GM12878 (cell line): ENCODE results near the gene ROM1. TPM values are rescaled to one million over a fixed set of nuclear protein-coding genes. Genes with fewer than 3 reads are reported as not detected.
A peak's percentile ranks its signal among the peaks of the same experiment; 100 is the strongest.

Experiments used
- ATF7 ChIP-seq: fragments of 450-650 bp; IDR thresholded peaks from 2 replicates; pipeline ENCODE4 v1.6.1; 2016; ENCODE audit warnings: low read depth, mild to moderate bottlenecking
- CBX3 ChIP-seq: fragments of 200-600 bp; sonication (generic); IDR thresholded peaks from 2 replicates; pipeline ENCODE4 v1.6.1; 2016; ENCODE audit warnings: low read depth, borderline replicate concordance
- CEBPZ ChIP-seq: fragments of 150-350 bp; IDR thresholded peaks from 2 replicates; pipeline ENCODE4 v1.6.1; 2016; ENCODE audit warnings: low read depth, low read length
- CREB1 ChIP-seq: IDR thresholded peaks from 2 replicates; pipeline ENCODE4 v1.6.1; 2012; ENCODE audit warnings: low read depth, mild to moderate bottlenecking, inconsistent platforms
- CREM ChIP-seq: IDR thresholded peaks from 2 replicates; pipeline ENCODE4 v1.6.1; 2014; ENCODE audit warnings: antibody characterized with exemption, low read depth
- JUND ChIP-seq: IDR thresholded peaks from 2 replicates; pipeline ENCODE4 v1.6.1; 2012; ENCODE audit warnings: low read depth, mild to moderate bottlenecking, low read length, improper control_type of control experiment, moderate library complexity
- KDM1A ChIP-seq: fragments of 200-600 bp; sonication (generic); IDR thresholded peaks from 2 replicates; pipeline ENCODE4 v1.6.1; 2016; ENCODE audit warnings: borderline replicate concordance
- KLF5 ChIP-seq: fragments of 450-650 bp; IDR thresholded peaks from 2 replicates; pipeline ENCODE4 v1.6.1; 2014; ENCODE audit warnings: mild to moderate bottlenecking; ENCODE audit not compliant: partially characterized antibody
- MXI1 ChIP-seq: fragments of 150-350 bp; IDR thresholded peaks from 2 replicates; pipeline ENCODE4 v1.6.1; 2011; ENCODE audit warnings: low read depth, mild to moderate bottlenecking, inconsistent platforms, low read length, improper control_type of control experiment
- NBN ChIP-seq: fragments of 450-650 bp; IDR thresholded peaks from 2 replicates; pipeline ENCODE4 v1.6.1; 2016
- NFXL1 ChIP-seq: fragments of 450-650 bp; IDR thresholded peaks from 2 replicates; pipeline ENCODE4 v1.6.1; 2017; ENCODE audit warnings: antibody characterized with exemption, mild to moderate bottlenecking, borderline replicate concordance
- PML ChIP-seq: IDR thresholded peaks from 2 replicates; pipeline ENCODE4 v1.6.1; 2012; ENCODE audit warnings: low read length, inconsistent platforms
- RB1 ChIP-seq: fragments of 450-650 bp; formaldehyde crosslinking; IDR thresholded peaks from 2 replicates; pipeline ENCODE4 v1.6.1; 2017; ENCODE audit warnings: mild to moderate bottlenecking, borderline replicate concordance
- SIX5 ChIP-seq: IDR thresholded peaks from 2 replicates; pipeline ENCODE4 v1.6.1; 2011; ENCODE audit warnings: mild to moderate bottlenecking, low read depth, low read length, moderate library complexity; ENCODE audit not compliant: severe bottlenecking
- TAF1 ChIP-seq: IDR thresholded peaks from 2 replicates; pipeline ENCODE4 v1.6.1; 2011; ENCODE audit warnings: mild to moderate bottlenecking, low read depth, low read length, borderline replicate concordance
- TARDBP ChIP-seq: IDR thresholded peaks from 2 replicates; pipeline ENCODE4 v1.6.1; 2016; ENCODE audit warnings: borderline replicate concordance
- ZZZ3 ChIP-seq: IDR thresholded peaks from 2 replicates; pipeline ENCODE4 v1.6.1; 2011; ENCODE audit warnings: low read depth; ENCODE audit not compliant: control insufficient read depth, insufficient read length
- polyA plus RNA-seq, 11 experiments: library from polyadenylated mRNA; depleted of rRNA in 4 of 11; unstranded in 6 of 11; stranded (reverse) in 5 of 11; fragments of >200 nt; fragmentation: Nextera tagmentation in 4 of 11; fragmentation: Illumina TruSeq in 1 of 11; extraction: Ambion mirVana in 4 of 11; extraction: Trizol in 1 of 11; gene quantifications; 1 replicate in 1 of 11; 2 replicates in 10 of 11; pipeline versions ENCODE4 v1.2.1 to v1.2.3, GENCODE V29; 2011 to 2016; ENCODE audit warnings: inconsistent platforms in 2 of 11, missing spikeins in 2 of 11, low read depth in 1 of 11
- total RNA-seq, 4 experiments: library from RNA; depleted of rRNA in 3 of 4; stranded (reverse); fragments of >200 nt in 3 of 4; fragmentation: Illumina TruSeq in 1 of 4; extraction: Trizol in 1 of 4; gene quantifications; 2 replicates each; pipeline versions ENCODE4 v1.2.1 to v1.2.3, GENCODE V29; 2013 to 2021
- TF ChIP-seq, protein P1 (sequence below): fragments of 450-650 bp; conservative IDR thresholded peaks from 2 replicates; pipeline ENCODE4 v1.6.1; 2017; ENCODE audit warnings: mild to moderate bottlenecking, moderate library complexity
- TF ChIP-seq, protein P2 (sequence below): IDR thresholded peaks from 2 replicates; pipeline ENCODE4 v1.6.1; 2012; ENCODE audit warnings: low read depth, low read length, improper control_type of control experiment
- TF ChIP-seq, protein P3 (sequence below): IDR thresholded peaks from 2 replicates; pipeline ENCODE4 v1.6.1; 2012; ENCODE audit warnings: low read depth, low read length, improper control_type of control experiment

The ROM1 gene
- total and polyA plus RNA-seq, 10 of the 15 experiments (the other 5 are each of a cell fraction or from before 2014, with no cell fraction given) = 0.42 to 3.0 (median 1.1) TPM

DNA sequence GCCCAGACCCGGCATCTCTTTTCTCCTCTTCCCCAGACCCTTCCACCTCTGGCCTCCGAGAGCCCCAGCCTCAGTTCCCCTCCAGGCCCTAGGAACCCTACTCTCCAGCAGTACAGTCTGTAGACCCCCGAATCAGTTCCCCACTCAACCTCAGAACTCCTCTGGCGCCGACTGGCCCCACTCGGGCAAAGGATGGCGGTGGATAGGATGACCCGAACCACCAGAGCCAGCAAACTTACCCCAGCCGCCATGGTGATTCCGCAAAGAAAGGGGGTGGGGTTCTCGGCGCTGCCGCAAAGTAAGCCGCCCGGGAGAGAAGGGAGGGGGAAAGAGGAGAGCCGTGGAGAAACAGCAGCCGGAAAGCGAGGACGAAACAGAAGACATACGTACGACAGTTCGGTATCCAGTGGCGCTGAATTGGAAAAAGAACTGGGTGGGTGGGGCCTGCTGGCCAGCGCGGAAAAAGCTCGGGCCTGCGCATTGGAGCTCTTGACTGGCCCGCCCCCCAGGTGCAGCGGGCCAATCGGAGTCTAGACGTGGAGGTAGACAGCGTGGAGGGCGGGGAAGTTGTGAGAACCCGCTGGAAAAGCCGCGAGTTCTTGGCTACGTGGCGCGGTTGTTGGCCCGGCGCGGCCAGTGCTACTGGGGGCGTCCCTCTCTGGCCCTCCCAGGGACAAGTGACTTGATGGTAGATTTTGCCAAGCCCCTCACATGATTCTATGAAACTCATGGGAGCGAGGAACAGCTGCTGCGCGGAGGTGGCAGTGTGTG, 39.3 kb upstream of the ROM1 start, which contains the start of gene EEF1G (continued):
- TF ChIP-seq MXI1 = peak; percentile 81
- TF ChIP-seq JUND = 0 out of 2 replicates have a peak, but pooled peaks have one; percentile 14
- peak; percentile 31 for TF ChIP-seq SIX5
- peak; percentile 39; the same call in 1 of the 2 replicates for TF ChIP-seq CREM
- TF ChIP-seq, protein P1, sequence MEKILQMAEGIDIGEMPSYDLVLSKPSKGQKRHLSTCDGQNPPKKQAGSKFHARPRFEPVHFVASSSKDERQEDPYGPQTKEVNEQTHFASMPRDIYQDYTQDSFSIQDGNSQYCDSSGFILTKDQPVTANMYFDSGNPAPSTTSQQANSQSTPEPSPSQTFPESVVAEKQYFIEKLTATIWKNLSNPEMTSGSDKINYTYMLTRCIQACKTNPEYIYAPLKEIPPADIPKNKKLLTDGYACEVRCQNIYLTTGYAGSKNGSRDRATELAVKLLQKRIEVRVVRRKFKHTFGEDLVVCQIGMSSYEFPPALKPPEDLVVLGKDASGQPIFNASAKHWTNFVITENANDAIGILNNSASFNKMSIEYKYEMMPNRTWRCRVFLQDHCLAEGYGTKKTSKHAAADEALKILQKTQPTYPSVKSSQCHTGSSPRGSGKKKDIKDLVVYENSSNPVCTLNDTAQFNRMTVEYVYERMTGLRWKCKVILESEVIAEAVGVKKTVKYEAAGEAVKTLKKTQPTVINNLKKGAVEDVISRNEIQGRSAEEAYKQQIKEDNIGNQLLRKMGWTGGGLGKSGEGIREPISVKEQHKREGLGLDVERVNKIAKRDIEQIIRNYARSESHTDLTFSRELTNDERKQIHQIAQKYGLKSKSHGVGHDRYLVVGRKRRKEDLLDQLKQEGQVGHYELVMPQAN = peak; percentile 66
- TF ChIP-seq NBN = peak; percentile 90
- TF ChIP-seq NFXL1 = no peak
- TF ChIP-seq RB1 = peak; percentile 41; the same call in 1 of the 2 replicates
- TF ChIP-seq, protein P2, sequence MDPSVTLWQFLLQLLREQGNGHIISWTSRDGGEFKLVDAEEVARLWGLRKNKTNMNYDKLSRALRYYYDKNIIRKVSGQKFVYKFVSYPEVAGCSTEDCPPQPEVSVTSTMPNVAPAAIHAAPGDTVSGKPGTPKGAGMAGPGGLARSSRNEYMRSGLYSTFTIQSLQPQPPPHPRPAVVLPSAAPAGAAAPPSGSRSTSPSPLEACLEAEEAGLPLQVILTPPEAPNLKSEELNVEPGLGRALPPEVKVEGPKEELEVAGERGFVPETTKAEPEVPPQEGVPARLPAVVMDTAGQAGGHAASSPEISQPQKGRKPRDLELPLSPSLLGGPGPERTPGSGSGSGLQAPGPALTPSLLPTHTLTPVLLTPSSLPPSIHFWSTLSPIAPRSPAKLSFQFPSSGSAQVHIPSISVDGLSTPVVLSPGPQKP = peak; percentile 62
- TF ChIP-seq KLF5 = peak; percentile 73
- TF ChIP-seq, protein P3, sequence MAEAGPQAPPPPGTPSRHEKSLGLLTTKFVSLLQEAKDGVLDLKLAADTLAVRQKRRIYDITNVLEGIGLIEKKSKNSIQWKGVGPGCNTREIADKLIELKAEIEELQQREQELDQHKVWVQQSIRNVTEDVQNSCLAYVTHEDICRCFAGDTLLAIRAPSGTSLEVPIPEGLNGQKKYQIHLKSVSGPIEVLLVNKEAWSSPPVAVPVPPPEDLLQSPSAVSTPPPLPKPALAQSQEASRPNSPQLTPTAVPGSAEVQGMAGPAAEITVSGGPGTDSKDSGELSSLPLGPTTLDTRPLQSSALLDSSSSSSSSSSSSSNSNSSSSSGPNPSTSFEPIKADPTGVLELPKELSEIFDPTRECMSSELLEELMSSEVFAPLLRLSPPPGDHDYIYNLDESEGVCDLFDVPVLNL = peak; percentile 73
- TF ChIP-seq CEBPZ = no peak
- no peak for TF ChIP-seq ZZZ3
- TF ChIP-seq CREB1 = peak; percentile 38; the same call in 1 of the 2 replicates
- no peak for TF ChIP-seq KDM1A
- 0 out of 2 replicates have a peak, but pooled peaks have one; percentile 4 for TF ChIP-seq ATF7
- 0 out of 2 replicates have a peak, but pooled peaks have one; percentile 59 for TF ChIP-seq TARDBP
- peak; percentile 100 for TF ChIP-seq TAF1
- peak; percentile 94 for TF ChIP-seq PML
- TF ChIP-seq CBX3 = no peak
